ENCODE results near the gene ALOX12.

The ALOX12 gene

DNA sequence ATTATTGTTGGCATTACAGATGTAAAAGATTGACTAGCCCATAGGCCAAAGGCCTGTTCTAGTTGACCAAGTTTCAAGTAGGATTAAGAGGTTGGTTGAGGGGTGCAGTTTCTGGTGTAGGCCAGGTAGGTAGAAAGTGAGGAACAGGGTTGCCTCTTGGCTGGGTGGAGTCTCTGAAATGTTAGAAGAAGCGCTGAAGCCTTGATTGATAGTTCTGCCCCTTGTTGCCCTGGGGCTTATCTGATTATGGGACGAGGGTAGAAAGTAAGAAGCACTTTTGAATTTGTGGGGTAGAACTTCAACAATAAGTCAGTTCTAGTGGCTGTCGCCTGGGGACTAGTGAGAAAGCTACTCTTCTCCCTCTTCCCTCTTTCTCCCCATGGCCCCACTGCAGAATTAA is 33.2 kb downstream of the ALOX12 start:
- TF ChIP-seq, protein P1, sequence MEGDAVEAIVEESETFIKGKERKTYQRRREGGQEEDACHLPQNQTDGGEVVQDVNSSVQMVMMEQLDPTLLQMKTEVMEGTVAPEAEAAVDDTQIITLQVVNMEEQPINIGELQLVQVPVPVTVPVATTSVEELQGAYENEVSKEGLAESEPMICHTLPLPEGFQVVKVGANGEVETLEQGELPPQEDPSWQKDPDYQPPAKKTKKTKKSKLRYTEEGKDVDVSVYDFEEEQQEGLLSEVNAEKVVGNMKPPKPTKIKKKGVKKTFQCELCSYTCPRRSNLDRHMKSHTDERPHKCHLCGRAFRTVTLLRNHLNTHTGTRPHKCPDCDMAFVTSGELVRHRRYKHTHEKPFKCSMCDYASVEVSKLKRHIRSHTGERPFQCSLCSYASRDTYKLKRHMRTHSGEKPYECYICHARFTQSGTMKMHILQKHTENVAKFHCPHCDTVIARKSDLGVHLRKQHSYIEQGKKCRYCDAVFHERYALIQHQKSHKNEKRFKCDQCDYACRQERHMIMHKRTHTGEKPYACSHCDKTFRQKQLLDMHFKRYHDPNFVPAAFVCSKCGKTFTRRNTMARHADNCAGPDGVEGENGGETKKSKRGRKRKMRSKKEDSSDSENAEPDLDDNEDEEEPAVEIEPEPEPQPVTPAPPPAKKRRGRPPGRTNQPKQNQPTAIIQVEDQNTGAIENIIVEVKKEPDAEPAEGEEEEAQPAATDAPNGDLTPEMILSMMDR (IDR thresholded peaks at IDR 0.05; ENCODE audit: low read depth, low read length) = no peak
- no peak for TF ChIP-seq EZH2phosphoT487 (IDR thresholded peaks at IDR 0.05; ENCODE audit: low read depth)
- Histone ChIP-seq H3K4me1 (ENCODE audit: low read length) (no peaks in the 10 kb centered on the region), H3K9me3 (ENCODE audit: insufficient read depth, low read length) (no peaks in the 10 kb centered on the region), H3K4me2 (ENCODE audit: low read length) (no peak overlapping the region), H3K27ac (ENCODE audit: low read length) (no peak overlapping the region), H3K9ac (ENCODE audit: low read length) (no peak overlapping the region), H3K36me3 (replicated peaks; ENCODE audit: low read depth, low read length) (no peaks in the 10 kb centered on the region), H3K27me3 (ENCODE audit: low read depth, low read length) (no peaks in the 10 kb centered on the region), H2AFZ (ENCODE audit: low read depth, low read length) (no peak overlapping the region), H3K79me2 (ENCODE audit: low read length) (no peaks in the 10 kb centered on the region), H3K4me3 (ENCODE audit: low read length) (no peak overlapping the region), H4K20me1 (ENCODE audit: insufficient read depth, low read length) (no peaks in the 10 kb centered on the region)

- H3K36me3 ChIP-seq (replicated peaks; ENCODE audit: low read depth, low read length) = no peaks in the 10 kb centered on the region
- no peaks in the 10 kb centered on the region for H3K4me1 ChIP-seq (ENCODE audit: low read length)
- H3K79me2 ChIP-seq (ENCODE audit: low read length) = no peaks in the 10 kb centered on the region
- no peak overlapping the region for H3K4me3 ChIP-seq (ENCODE audit: low read length)
- H3K27ac ChIP-seq (ENCODE audit: low read length) = no peak overlapping the region
- TF ChIP-seq EZH2phosphoT487 (IDR thresholded peaks at IDR 0.05; ENCODE audit: low read depth) = no peak
- TF ChIP-seq, protein P1 (IDR thresholded peaks at IDR 0.05; ENCODE audit: low read depth, low read length) = no peak
- H3K9ac ChIP-seq (ENCODE audit: low read length) = no peak overlapping the region
- no peaks in the 10 kb centered on the region for H3K9me3 ChIP-seq (ENCODE audit: insufficient read depth, low read length)
- H2AFZ ChIP-seq (ENCODE audit: low read depth, low read length) = no peak overlapping the region
- H3K4me2 ChIP-seq (ENCODE audit: low read length) = no peak overlapping the region
- H4K20me1 ChIP-seq (ENCODE audit: insufficient read depth, low read length) = no peaks in the 10 kb centered on the region
- no peaks in the 10 kb centered on the region for H3K27me3 ChIP-seq (ENCODE audit: low read depth, low read length)
Measured at GRCh38 chr17:7029659-7030058, 33.8 kb downstream of the ALOX12 start.

- peak overlapping the region; percentile 52 for H3K27ac ChIP-seq (ENCODE audit: low read length)
- H3K4me3 ChIP-seq (ENCODE audit: low read length) = peak overlapping the region; percentile 91
- peak overlapping the region; percentile 73 for H3K9ac ChIP-seq (ENCODE audit: low read length)
- H4K20me1 ChIP-seq (ENCODE audit: insufficient read depth, low read length) = no peaks in the 10 kb centered on the region
- H3K79me2 ChIP-seq (ENCODE audit: low read length) = peaks cover 13% of the 10 kb centered on the region
- 0 out of 2 replicates have a peak overlapping the region, but pooled peaks have one; percentile 28 for H2AFZ ChIP-seq (ENCODE audit: low read depth, low read length)
- H3K4me1 ChIP-seq (ENCODE audit: low read length) = peaks cover 7% of the 10 kb centered on the region
- no peaks in the 10 kb centered on the region for H3K27me3 ChIP-seq (ENCODE audit: low read depth, low read length)
- TF ChIP-seq, protein P1 (IDR thresholded peaks at IDR 0.05; ENCODE audit: low read depth, low read length) = no peak
- no peak for TF ChIP-seq EZH2phosphoT487 (IDR thresholded peaks at IDR 0.05; ENCODE audit: low read depth)
- no peaks in the 10 kb centered on the region for H3K36me3 ChIP-seq (replicated peaks; ENCODE audit: low read depth, low read length)
- H3K9me3 ChIP-seq (ENCODE audit: insufficient read depth, low read length) = no peaks in the 10 kb centered on the region
- H3K4me2 ChIP-seq (ENCODE audit: low read length) = peak overlapping the region; percentile 90
Measured at GRCh38 chr17:7034955-7035590, 39.2 kb downstream of the ALOX12 start.

DNA sequence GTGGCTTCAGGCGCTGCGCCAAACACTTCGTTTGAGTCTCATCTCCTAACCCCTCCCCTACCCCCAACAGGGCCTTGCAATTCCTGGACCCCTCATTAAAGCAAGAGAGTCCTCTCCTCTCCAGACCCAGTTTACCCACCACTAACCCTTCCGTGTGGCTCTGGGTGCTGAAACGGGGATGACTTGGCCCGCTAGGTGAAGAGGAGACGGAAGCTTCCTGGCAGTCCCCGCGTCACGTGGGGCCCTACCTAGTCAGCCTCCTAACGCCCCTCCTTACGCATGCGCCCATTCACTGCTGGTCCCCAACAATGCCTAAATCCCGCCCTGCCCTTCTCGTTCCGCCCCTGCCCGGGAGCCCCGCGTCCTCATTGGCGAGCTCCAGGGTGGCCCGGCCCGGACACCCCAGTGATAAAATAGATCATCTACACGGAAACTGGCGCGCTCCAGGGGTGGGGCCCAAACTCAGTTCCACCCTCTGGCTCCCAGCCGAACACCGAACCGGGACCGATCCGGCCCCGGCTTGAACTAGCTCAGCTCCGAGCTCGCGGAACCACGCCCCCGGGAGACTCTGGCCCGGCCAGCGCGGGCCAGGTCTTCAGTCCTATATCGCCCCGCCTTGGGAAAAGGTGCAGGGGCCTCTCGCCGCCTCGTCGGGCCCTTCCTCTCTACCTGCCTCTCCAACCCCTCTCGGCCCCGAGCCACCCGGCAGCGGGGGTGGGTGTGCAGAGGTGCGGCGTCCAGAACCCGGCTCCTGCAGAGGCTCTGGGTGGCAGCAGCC is 39.9 kb downstream of the ALOX12 start, which contains the start of gene SLC16A13:
TSS of gene SLC16A13 (plus strand) at position 425 of the 778 bp plus-strand sequence. CDS start 368 bp downstream, outside the sequence.
- Histone ChIP-seq H3K27me3 (ENCODE audit: low read depth, low read length) (no peaks in the 10 kb centered on the region), H2AFZ (ENCODE audit: low read depth, low read length) (peak within 1 kb of the TSS; percentile 28; the same call in 1 of the 2 replicates), H3K4me1 (ENCODE audit: low read length) (peaks cover 7% of the 10 kb centered on the region), H3K9me3 (ENCODE audit: insufficient read depth, low read length) (no peaks in the 10 kb centered on the region), H3K36me3 (replicated peaks; ENCODE audit: low read depth, low read length) (no peaks in the 10 kb centered on the region), H3K9ac (ENCODE audit: low read length) (peak within 1 kb of the TSS; percentile 82), H3K4me3 (ENCODE audit: low read length) (peak within 1 kb of the TSS; percentile 91), H3K79me2 (ENCODE audit: low read length) (peaks cover 13% of the 10 kb centered on the region), H3K27ac (ENCODE audit: low read length) (peak within 1 kb of the TSS; percentile 52), H4K20me1 (ENCODE audit: insufficient read depth, low read length) (no peaks in the 10 kb centered on the region), H3K4me2 (ENCODE audit: low read length) (peak within 1 kb of the TSS; percentile 94)
- TF ChIP-seq, protein P1 (IDR thresholded peaks at IDR 0.05; ENCODE audit: low read depth, low read length) = no peak
- no peak for TF ChIP-seq EZH2phosphoT487 (IDR thresholded peaks at IDR 0.05; ENCODE audit: low read depth)
